SU-DHL-6 (cell line): ENCODE measurements around the gene CUTA.

ENCODE experiments used
- H2AFZ ChIP-seq: fragments of 200-600 bp; sonication (generic); 2 replicates; pipeline ENCODE4 v1.6.1; 2014; ENCODE audit warnings: low read depth, mild to moderate bottlenecking, moderate library complexity, mixed read lengths, antibody characterized with exemption, low read length; ENCODE audit not compliant: severe bottlenecking
- H3F3A ChIP-seq: fragments of 200-600 bp; shearing (Covaris generic); 2 replicates; pipeline ENCODE4 v1.6.0; 2016; ENCODE audit warnings: antibody characterized with exemption, mild to moderate bottlenecking; ENCODE audit not compliant: insufficient read depth
- H3K27ac ChIP-seq: fragments of 200-600 bp; sonication (generic); 2 replicates; pipeline ENCODE4 v1.5.1; 2016; ENCODE audit warnings: low read depth, mild to moderate bottlenecking, low read length, moderate library complexity, mixed read lengths
- H3K27me3 ChIP-seq: fragments of 200-600 bp; sonication (generic), shearing (Covaris generic); 2 replicates; pipeline ENCODE4 v1.6.0; 2014; ENCODE audit warnings: mild to moderate bottlenecking, low read length
- H3K36me3 ChIP-seq: fragments of 200-600 bp; sonication (generic); 2 replicates; pipeline ENCODE4 v1.6.1; 2014; ENCODE audit warnings: mild to moderate bottlenecking, low read length, mixed read lengths
- H3K4me2 ChIP-seq: fragments of 300-600, 200-600 bp; shearing (Covaris generic), sonication (generic); 2 replicates; pipeline ENCODE4 v1.6.0; 2014; ENCODE audit warnings: low read length, low read depth, mild to moderate bottlenecking; ENCODE audit not compliant: poor library complexity, severe bottlenecking
- H3K4me3 ChIP-seq: fragments of 200-600 bp; sonication (generic); 2 replicates; pipeline ENCODE4 v1.5.1; 2014; ENCODE audit warnings: antibody characterized with exemption, low read length, mild to moderate bottlenecking, mixed read lengths; ENCODE audit not compliant: insufficient read depth, poor library complexity, severe bottlenecking
- H3K79me2 ChIP-seq: fragments of 200-600 bp; sonication (generic); 2 replicates; pipeline ENCODE4 v1.6.1; 2014; ENCODE audit warnings: mild to moderate bottlenecking, low read length, moderate library complexity; ENCODE audit not compliant: insufficient read depth
- H3K9ac ChIP-seq: fragments of 200-600 bp; sonication (generic); 2 replicates; pipeline ENCODE4 v1.7.0; 2014; ENCODE audit warnings: mild to moderate bottlenecking, low read length
- H3K9me2 ChIP-seq: fragments of 200-600 bp; sonication (generic); replicated peaks from 2 replicates; pipeline ENCODE4 v1.6.1; 2014; ENCODE audit warnings: low read length; ENCODE audit not compliant: insufficient read depth
- H3K9me3 ChIP-seq: fragments of 200-600 bp; sonication (generic); 2 replicates; pipeline ENCODE4 v1.6.1; 2014; ENCODE audit warnings: low read length, mixed read lengths; ENCODE audit not compliant: insufficient read depth
- H4K20me1 ChIP-seq: fragments of 200-600 bp; sonication (generic); 2 replicates; pipeline ENCODE4 v1.6.1; 2014; ENCODE audit warnings: low read depth, mild to moderate bottlenecking, antibody characterized with exemption, low read length, moderate library complexity, mixed read lengths
- CTCF ChIP-seq: fragments of 200-600 bp; sonication (generic); IDR thresholded peaks from one replicate; pipeline ENCODE4 v1.5.1; 2017; ENCODE audit warnings: antibody characterized with exemption, mild to moderate bottlenecking, low read length, moderate library complexity; ENCODE audit not compliant: insufficient read depth, poor library complexity, severe bottlenecking
- EZH2phosphoT487 ChIP-seq: fragments of 200-600 bp; sonication (generic), shearing (Covaris generic); conservative IDR thresholded peaks from 2 replicates; pipeline ENCODE4 v1.6.1; 2018; ENCODE audit warnings: mild to moderate bottlenecking, antibody characterized with exemption, low read length, moderate library complexity, mixed read lengths

Gene CUTA

GRCh38 chr6:33434961-33435360, 17.1 kb upstream of the CUTA start:
- TF ChIP-seq EZH2phosphoT487 (no peak), CTCF (no peak)
- H3K9ac ChIP-seq: no peak overlapping the region
- no peaks in the 10 kb centered on the region for H3K36me3 ChIP-seq
- no peaks in the 10 kb centered on the region for H3K9me2 ChIP-seq
- H4K20me1 ChIP-seq: no peaks in the 10 kb centered on the region
- H3K9me3 ChIP-seq: no peaks in the 10 kb centered on the region
- no peak overlapping the region for H3K4me3 ChIP-seq
- no peak overlapping the region for H2AFZ ChIP-seq
- H3K4me2 ChIP-seq: no peak overlapping the region
- peaks cover 2% of the 10 kb centered on the region; the same call in 1 of the 2 replicates for H3F3A ChIP-seq
- no peaks in the 10 kb centered on the region for H3K79me2 ChIP-seq
- H3K27ac ChIP-seq: no peak overlapping the region
- no peaks in the 10 kb centered on the region for H3K27me3 ChIP-seq

- Histone ChIP-seq H3K9me2 (no peaks in the 10 kb centered on the region), H3K4me2 (no peak overlapping the region), H3K79me2 (no peaks in the 10 kb centered on the region), H3K9me3 (no peaks in the 10 kb centered on the region), H3F3A (peaks cover 15% of the 10 kb centered on the region), H3K9ac (no peak overlapping the region), H3K36me3 (no peaks in the 10 kb centered on the region), H3K4me3 (no peak overlapping the region), H2AFZ (no peak overlapping the region), H4K20me1 (no peaks in the 10 kb centered on the region), H3K27me3 (no peaks in the 10 kb centered on the region), H3K27ac (no peak overlapping the region)
- TF ChIP-seq CTCF: no peak
- TF ChIP-seq EZH2phosphoT487: no peak
Observed at GRCh38 chr6:33433544-33434191, 15.8 kb upstream of the CUTA start.

DNA sequence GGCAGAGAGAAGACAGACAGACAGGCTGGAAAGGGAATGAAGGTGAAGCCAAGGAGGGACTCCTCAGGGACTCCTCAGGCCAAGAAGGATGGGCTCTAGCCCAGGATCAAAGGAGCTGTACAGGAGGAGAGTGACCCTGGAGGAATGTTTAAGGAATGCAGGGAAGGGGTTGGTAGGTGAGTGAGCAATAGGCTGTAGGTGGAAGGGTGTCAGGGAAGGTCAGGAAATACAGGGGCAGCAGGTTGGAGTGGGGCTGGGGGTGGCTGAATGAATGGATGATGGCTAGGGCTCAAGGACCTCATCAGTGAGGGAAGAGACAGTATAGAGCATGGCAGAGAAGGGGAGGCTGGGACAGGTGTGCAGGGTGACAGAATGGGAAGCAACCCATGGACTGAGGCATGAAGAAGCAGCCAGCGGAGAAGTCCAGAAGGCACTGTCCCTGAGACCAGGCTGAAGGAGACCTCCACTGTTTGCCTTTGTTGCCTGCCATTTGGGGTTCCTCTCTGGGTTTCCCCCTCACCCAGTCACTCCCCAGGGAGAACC, 15.2 kb upstream of the CUTA start:
- H3K27ac ChIP-seq: no peak overlapping the region
- no peaks in the 10 kb centered on the region for H3K9me3 ChIP-seq
- no peak overlapping the region for H3K9ac ChIP-seq
- H3K9me2 ChIP-seq: no peaks in the 10 kb centered on the region
- H3K4me3 ChIP-seq: no peak overlapping the region
- TF ChIP-seq EZH2phosphoT487 (no peak), CTCF (no peak)
- H4K20me1 ChIP-seq: no peaks in the 10 kb centered on the region
- no peak overlapping the region for H2AFZ ChIP-seq
- peaks cover 18% of the 10 kb centered on the region for H3F3A ChIP-seq
- H3K79me2 ChIP-seq: no peaks in the 10 kb centered on the region
- no peaks in the 10 kb centered on the region for H3K27me3 ChIP-seq
- no peak overlapping the region for H3K4me2 ChIP-seq
- no peaks in the 10 kb centered on the region for H3K36me3 ChIP-seq
